GM20000 (cell line): Measurements from ENCODE around the gene CALML3.

Experiments
- DNase-seq: peaks from one replicate; pipeline ENCODE4 v3.0.0; 2012; ENCODE audit warnings: low spot score
- TF ChIP-seq, protein P1 (sequence below): IDR thresholded peaks from 2 replicates; pipeline ENCODE4 v1.5.1; 2012; ENCODE audit warnings: mild to moderate bottlenecking, control low read depth; ENCODE audit errors: extremely low read depth, missing control alignments

CALML3 gene

DNA sequence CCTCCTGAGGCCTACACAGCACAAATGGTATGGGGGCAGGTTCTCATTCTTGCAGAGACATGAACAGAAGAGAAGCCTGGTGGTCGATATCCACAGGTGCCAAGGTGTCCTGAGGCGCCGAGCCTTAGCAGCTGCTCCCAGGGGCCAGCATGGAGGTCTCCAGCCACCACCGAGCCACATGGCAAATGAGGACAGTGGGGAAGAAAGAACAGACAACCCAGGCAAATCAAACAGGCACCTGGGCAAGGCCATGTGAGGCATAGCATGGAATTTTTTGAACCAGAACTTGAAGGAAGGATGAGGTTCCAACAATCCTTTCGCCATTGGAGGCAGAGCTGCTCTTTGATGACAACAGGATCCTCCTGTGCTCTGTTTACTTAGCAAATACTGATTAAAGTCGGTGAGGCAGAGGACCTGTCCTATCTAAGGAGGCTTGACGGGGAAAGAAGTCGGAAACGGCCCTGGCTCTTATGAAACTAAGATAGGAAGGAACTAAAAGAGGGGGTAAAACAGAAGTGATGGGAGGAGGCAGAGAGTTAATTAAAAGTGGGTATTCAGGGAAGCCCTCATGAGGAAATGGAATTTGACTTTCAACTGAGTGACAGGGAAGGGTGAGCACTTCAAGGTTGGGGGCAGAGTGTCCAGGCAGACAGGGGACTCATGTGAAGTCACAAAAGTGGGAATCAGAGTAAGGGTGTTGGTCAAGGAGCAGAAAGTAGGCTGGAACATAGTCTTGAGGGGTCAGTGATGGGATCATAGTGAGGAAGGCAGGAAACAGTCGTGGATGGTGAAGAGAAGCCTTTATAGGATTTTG lies 8.6 kb upstream of the CALML3 start:
- DNase-seq, result no peak
- TF ChIP-seq, protein P1, sequence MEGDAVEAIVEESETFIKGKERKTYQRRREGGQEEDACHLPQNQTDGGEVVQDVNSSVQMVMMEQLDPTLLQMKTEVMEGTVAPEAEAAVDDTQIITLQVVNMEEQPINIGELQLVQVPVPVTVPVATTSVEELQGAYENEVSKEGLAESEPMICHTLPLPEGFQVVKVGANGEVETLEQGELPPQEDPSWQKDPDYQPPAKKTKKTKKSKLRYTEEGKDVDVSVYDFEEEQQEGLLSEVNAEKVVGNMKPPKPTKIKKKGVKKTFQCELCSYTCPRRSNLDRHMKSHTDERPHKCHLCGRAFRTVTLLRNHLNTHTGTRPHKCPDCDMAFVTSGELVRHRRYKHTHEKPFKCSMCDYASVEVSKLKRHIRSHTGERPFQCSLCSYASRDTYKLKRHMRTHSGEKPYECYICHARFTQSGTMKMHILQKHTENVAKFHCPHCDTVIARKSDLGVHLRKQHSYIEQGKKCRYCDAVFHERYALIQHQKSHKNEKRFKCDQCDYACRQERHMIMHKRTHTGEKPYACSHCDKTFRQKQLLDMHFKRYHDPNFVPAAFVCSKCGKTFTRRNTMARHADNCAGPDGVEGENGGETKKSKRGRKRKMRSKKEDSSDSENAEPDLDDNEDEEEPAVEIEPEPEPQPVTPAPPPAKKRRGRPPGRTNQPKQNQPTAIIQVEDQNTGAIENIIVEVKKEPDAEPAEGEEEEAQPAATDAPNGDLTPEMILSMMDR, result no peak

DNA sequence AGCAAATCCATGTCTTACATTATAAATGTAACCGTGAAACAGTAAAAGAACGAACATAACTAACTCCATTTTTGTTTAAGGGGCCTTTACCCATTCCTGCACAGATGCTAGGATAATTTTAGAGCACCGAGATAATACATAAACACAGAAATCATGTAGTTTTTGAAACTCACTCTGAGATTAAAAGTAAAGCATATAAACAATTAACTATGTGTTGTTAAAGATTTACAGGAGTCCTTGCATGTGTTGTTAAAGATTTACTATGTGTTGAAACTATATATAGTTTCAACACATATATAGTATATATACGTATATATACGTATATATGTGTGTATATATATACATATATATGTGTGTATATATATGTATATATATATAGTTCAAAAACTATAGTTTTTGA lies 7.2 kb upstream of the CALML3 start:
- DNase-seq, result no peak

DNA sequence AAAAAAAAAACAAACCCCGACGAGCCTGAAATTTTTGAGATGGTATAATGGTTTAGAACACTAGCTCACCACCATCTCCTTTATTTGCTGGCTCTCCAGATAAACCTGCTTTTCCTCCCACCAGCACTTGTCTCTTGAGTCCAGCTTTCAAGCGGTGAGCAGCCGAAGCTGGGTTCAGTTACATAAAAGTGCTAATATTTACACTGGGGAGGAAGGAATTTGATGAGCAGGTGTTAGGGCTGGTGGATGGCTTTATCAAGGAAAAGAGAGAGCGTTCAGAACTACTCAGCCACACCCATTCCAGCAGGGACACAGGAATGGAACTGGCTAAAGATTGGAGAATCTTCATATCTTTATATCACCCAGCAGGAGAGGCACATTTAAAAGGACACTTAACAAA lies 6.6 kb upstream of the CALML3 start:
- DNase-seq, result no peak

More for the DNA sequence above, 7.2 kb upstream of the CALML3 start:
- TF ChIP-seq, protein P1, result no peak

DNA sequence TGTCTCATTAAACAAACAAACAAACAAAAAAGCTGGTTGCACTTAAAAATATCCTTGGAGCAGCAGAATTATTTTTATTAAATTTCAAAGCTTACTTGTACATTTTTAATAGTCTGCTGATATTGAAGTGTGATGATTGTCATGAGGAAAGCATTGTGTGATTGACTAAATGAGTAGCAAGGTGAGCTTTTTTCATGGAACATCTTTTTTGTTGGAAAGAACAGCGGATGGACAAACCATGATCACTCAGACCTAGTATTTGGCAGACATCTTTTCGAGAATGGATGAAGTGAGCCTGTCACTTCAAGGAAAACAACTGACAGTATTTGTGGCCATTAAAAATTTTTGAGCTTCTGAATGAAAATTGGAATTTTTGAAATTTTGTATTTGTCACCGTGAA lies 5.7 kb upstream of the CALML3 start:
- DNase-seq, result no peak
- TF ChIP-seq, protein P1, result no peak

More for the DNA sequence above, 6.6 kb upstream of the CALML3 start:
- TF ChIP-seq, protein P1, result no peak

DNA sequence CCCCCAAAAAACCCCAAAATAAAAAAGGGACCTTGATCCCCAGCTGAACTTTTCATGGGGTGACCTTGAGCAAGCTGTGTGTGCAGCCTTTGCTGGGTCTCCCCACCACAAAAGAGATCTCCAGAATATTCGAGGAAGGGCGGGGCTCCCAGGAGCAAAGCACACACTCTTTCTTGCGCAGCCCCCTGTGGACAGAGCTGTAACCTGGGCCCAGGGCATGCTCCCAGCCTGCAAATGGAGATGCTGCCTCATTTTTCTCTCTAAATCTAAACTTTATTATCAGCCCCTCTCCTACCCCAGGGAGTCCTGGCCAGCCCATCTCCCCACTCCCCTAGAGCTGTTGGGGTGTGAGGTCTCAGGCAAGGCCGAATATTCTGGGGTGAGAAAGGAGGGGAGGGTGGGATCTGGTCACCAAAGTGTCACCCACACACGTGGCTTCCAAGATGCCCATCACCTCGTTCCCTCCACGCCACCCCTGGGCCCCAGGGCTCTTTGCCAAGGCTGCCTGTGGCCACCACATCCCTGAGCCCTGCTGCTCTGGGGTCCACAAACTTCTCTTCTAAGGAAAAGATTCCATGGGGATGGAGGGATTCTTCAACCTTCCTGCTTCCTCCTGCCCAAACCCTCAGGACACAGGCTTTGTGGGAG lies 1.7 kb upstream of the CALML3 start:
- TF ChIP-seq, protein P1, result no peak
- DNase-seq, result no peak

DNA sequence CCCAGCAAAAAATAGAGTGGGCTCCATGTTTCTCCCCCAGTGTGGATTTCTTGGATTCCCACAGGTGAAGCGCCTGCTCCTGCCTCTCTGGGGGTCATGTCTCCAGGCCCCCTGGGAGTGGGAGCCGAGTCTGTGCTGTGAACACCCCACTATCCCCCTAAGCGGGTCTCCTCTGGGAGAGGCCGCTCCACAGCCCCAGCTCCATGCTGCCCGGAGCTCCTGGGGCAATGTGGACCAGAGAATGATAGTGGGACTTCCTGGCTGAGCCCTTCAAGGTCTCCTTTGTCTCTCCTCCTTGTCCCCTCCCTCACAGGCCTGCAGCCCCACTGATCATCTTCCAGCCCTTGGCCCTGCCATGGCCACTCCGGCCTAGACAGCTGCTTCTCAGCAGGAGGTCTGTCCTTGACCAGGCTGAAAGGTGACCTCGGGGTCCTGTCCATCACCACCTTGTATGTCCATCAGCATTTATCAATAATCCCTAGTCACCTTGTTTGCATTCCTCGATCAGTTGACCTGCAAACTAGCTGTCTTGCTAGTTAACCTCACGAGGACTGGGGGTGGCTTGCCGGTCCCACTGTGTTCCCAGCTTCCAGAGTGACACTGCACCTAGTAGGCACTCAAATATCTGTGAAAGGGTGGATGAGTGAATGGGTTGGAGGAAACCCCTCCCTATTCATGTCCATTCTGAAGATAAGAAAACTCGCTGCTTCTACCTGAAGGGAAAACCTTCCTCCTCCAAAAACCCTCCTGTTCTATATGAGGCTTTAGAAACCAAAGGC lies 776 bp upstream of the CALML3 start:
- DNase-seq, result no peak
- TF ChIP-seq, protein P1, result no peak
